PC-9 (cell line): Measurements from ENCODE around the gene SP110. TPM values are rescaled to one million over a fixed set of nuclear protein-coding genes. Genes with fewer than 3 reads are reported as not detected.

Experiments
- BruUV-seq: library from RNA; stranded (reverse); fragments of 400-500 nt; replicated peaks from 2 replicates; lab custom pipeline; 2021; lab: Mats Ljungman, UMichigan
- CTCF ChIA-PET: fragments of 300-600 bp; sonication (Branson Sonifier 250); formaldehyde crosslinking; loops from one replicate; lab custom pipeline; 2022; ENCODE audit warnings: antibody characterized with exemption; lab: Charles Lee
- POLR2A ChIA-PET: fragments of 300-600 bp; sonication (Branson Sonifier 250); formaldehyde crosslinking; loops from one replicate; lab custom pipeline; 2022; ENCODE audit warnings: antibody characterized with exemption; ENCODE audit not compliant: unreplicated experiment; lab: Charles Lee
- DNase-seq, 2 experiments: peaks; one replicate each; pipeline versions ENCODE4 v3.0.0 to v3.0.0-alpha.2; 2015 to 2022; ENCODE audit warnings: mixed read lengths in 1 of 2
- H2AFZ ChIP-seq: fragments of 200-600 bp; sonication (generic); 2 replicates; pipeline ENCODE4 v1.8.1; 2017; ENCODE audit warnings: antibody characterized with exemption
- H3F3A ChIP-seq: fragments of 200-600 bp; sonication (generic); 2 replicates; pipeline ENCODE4 v1.8.1; 2017; ENCODE audit warnings: antibody characterized with exemption, mild to moderate bottlenecking, low read depth; ENCODE audit not compliant: insufficient read depth
- H3K27ac ChIP-seq: fragments of 200-600 bp; sonication (generic); 2 replicates; pipeline ENCODE4 v1.6.1; 2016; ENCODE audit warnings: mixed run types
- H3K27me3 ChIP-seq: fragments of 200-600 bp; sonication (generic); 2 replicates; pipeline ENCODE4 v1.6.1; 2016; ENCODE audit warnings: low read depth, mixed run types; ENCODE audit not compliant: insufficient read depth
- H3K36me3 ChIP-seq: fragments of 200-600 bp; sonication (generic); 2 replicates; pipeline ENCODE4 v1.6.1; 2016; ENCODE audit warnings: low read depth, mixed run types
- H3K4me1 ChIP-seq: fragments of 200-600 bp; sonication (generic); replicated peaks from 2 replicates; pipeline ENCODE4 v1.6.1; 2016; ENCODE audit warnings: mixed run types; ENCODE audit not compliant: insufficient read depth
- H3K4me2 ChIP-seq: fragments of 200-600 bp; sonication (generic); 2 replicates; pipeline ENCODE4 v1.6.1; 2017; ENCODE audit warnings: mixed run types
- H3K4me3 ChIP-seq: fragments of 200-600 bp; sonication (generic); 2 replicates; pipeline ENCODE4 v1.6.1; 2016; ENCODE audit warnings: mixed run types
- H3K79me2 ChIP-seq: fragments of 200-600 bp; sonication (generic); 2 replicates; pipeline ENCODE4 v1.6.1; 2017; ENCODE audit warnings: low read depth, mixed run types
- H3K9me2 ChIP-seq: fragments of 200-600 bp; sonication (generic); 2 replicates; pipeline ENCODE4 v1.8.1; 2017; ENCODE audit warnings: mild to moderate bottlenecking; ENCODE audit not compliant: insufficient read depth
- H3K9me3 ChIP-seq: fragments of 200-600 bp; sonication (generic); 2 replicates; pipeline ENCODE4 v1.8.1; 2016; ENCODE audit warnings: low read depth; ENCODE audit not compliant: insufficient read depth
- H4K20me1 ChIP-seq: fragments of 200-600 bp; sonication (generic); 2 replicates; pipeline ENCODE4 v1.8.1; 2017; ENCODE audit not compliant: insufficient read depth
- EZH2 ChIP-seq: fragments of 200-600 bp; sonication (generic); IDR thresholded peaks from 2 replicates; pipeline ENCODE4 v1.8.0; 2017; ENCODE audit warnings: antibody characterized with exemption, low read depth
- intact Hi-C: fragments of 100-400 bp; cut with micrococcal nuclease; formaldehyde crosslinking; loops from one replicate; pipeline ENCODE4 v1.10.0; 2022; ENCODE audit not compliant: unreplicated experiment
- total RNA-seq: library from RNA; stranded (reverse); gene quantifications from 2 replicates; pipeline ENCODE4 v1.2.3, GENCODE V29; 2021
- TF ChIP-seq, protein P1 (sequence below): fragments of 200-600 bp; sonication (generic); conservative IDR thresholded peaks from 2 replicates; pipeline ENCODE4 v1.6.1; 2017; ENCODE audit warnings: mixed run types, antibody characterized with exemption, mild to moderate bottlenecking, moderate library complexity

The SP110 gene
- total RNA-seq, 1 experiment from 2014 or later = 10.5 TPM

DNA sequence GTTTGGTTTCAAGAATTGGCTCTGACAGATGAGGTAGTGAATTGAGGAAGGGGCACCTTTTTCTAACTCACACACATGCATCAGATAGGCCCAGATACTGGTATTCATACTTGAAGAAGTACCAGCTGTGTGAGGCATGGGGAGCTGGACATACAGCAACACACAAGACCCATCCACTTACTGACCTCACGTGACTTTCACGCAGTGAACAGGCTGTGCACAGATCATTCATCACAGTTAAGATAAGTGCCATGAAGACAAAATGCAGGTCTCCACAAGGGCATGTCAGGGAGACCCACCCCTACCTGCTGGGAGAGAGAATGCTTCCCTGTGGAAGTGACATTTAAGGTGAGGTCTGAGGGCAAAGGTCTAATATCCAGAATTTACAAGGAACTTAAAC is 38.6 kb downstream of the SP110 start:
- no peaks in the 10 kb centered on the region for H3K79me2 ChIP-seq
- no peaks in the 10 kb centered on the region for H3K36me3 ChIP-seq
- BruUV-seq = no TSS peak
- H3K27me3 ChIP-seq = no peaks in the 10 kb centered on the region
- no peak overlapping the region for H3K27ac ChIP-seq
- no peak overlapping the region for H3K4me3 ChIP-seq
- intact Hi-C loops = no loop called here
- no peak overlapping the region for H3K4me2 ChIP-seq
- TF ChIP-seq, protein P1, sequence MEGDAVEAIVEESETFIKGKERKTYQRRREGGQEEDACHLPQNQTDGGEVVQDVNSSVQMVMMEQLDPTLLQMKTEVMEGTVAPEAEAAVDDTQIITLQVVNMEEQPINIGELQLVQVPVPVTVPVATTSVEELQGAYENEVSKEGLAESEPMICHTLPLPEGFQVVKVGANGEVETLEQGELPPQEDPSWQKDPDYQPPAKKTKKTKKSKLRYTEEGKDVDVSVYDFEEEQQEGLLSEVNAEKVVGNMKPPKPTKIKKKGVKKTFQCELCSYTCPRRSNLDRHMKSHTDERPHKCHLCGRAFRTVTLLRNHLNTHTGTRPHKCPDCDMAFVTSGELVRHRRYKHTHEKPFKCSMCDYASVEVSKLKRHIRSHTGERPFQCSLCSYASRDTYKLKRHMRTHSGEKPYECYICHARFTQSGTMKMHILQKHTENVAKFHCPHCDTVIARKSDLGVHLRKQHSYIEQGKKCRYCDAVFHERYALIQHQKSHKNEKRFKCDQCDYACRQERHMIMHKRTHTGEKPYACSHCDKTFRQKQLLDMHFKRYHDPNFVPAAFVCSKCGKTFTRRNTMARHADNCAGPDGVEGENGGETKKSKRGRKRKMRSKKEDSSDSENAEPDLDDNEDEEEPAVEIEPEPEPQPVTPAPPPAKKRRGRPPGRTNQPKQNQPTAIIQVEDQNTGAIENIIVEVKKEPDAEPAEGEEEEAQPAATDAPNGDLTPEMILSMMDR = no peak
- no peak for TF ChIP-seq EZH2
- H4K20me1 ChIP-seq = no peaks in the 10 kb centered on the region
- no peak for DNase-seq
- no peaks in the 10 kb centered on the region for H3K9me2 ChIP-seq
- no peaks in the 10 kb centered on the region for H3K4me1 ChIP-seq
- H3F3A ChIP-seq = no peaks in the 10 kb centered on the region
- no peaks in the 10 kb centered on the region for H3K9me3 ChIP-seq
- CTCF ChIA-PET = no interaction called here
- POLR2A ChIA-PET = no interaction called here
- no peak overlapping the region for H2AFZ ChIP-seq

GRCh38 chr2:230179907-230180306 is 39.9 kb downstream of the SP110 start:
- no peak for TF ChIP-seq EZH2
- TF ChIP-seq, protein P1 = no peak
- Histone ChIP-seq H3K4me3 (no peak overlapping the region), H3F3A (no peaks in the 10 kb centered on the region), H2AFZ (no peak overlapping the region), H3K4me1 (no peaks in the 10 kb centered on the region), H4K20me1 (no peaks in the 10 kb centered on the region), H3K36me3 (no peaks in the 10 kb centered on the region), H3K9me3 (no peaks in the 10 kb centered on the region), H3K27ac (no peak overlapping the region), H3K4me2 (no peak overlapping the region), H3K9me2 (no peaks in the 10 kb centered on the region), H3K27me3 (no peaks in the 10 kb centered on the region), H3K79me2 (no peaks in the 10 kb centered on the region)
- no peak for DNase-seq
- POLR2A ChIA-PET = interaction anchor here (0.7 kb wide), 1 partner anchor 834 kb away, joined by 4 read pairs; no protein-coding TSS in a partner anchor
- BruUV-seq = no TSS peak
- intact Hi-C loops = no loop called here
- CTCF ChIA-PET = no interaction called here

- TF ChIP-seq EZH2 = no peak
- TF ChIP-seq, protein P1 = no peak
- intact Hi-C loops = no loop called here
- no peaks in the 10 kb centered on the region for H3K36me3 ChIP-seq
- no peak for DNase-seq
- no peak overlapping the region for H2AFZ ChIP-seq
- H4K20me1 ChIP-seq = no peaks in the 10 kb centered on the region
- H3K27ac ChIP-seq = no peak overlapping the region
- no peaks in the 10 kb centered on the region for H3K4me1 ChIP-seq
- H3K4me2 ChIP-seq = no peak overlapping the region
- ChIA-PET CTCF (no interaction called here), POLR2A (no interaction called here)
- no peaks in the 10 kb centered on the region for H3K9me3 ChIP-seq
- H3F3A ChIP-seq = no peaks in the 10 kb centered on the region
- no peak overlapping the region for H3K4me3 ChIP-seq
- H3K9me2 ChIP-seq = no peaks in the 10 kb centered on the region
- no peaks in the 10 kb centered on the region for H3K79me2 ChIP-seq
- no TSS peak for BruUV-seq
- no peaks in the 10 kb centered on the region for H3K27me3 ChIP-seq
Measured at GRCh38 chr2:230178546-230179485, 41.0 kb downstream of the SP110 start.
